H1 (cell line): ENCODE measurements around the gene ARHGEF6. TPM values are rescaled to one million over a fixed set of nuclear protein-coding genes. Genes with fewer than 3 reads are reported as not detected.

Experiments used
- CTCF ChIA-PET: fragments of 300-600 bp; sonication (Branson Sonifier 250); formaldehyde crosslinking; loops from one replicate; lab custom pipeline; 2021; ENCODE audit not compliant: partially characterized antibody; lab: Charles Lee
- POLR2A ChIA-PET: fragments of 300-600 bp; sonication (Branson Sonifier 250); formaldehyde crosslinking; loops from one replicate; lab custom pipeline; 2021; ENCODE audit warnings: inconsistent platforms; ENCODE audit not compliant: partially characterized antibody; lab: Charles Lee
- DNase-seq, 2 experiments: peaks; one replicate each; pipeline versions ENCODE4 v3.0.0 to v3.0.0-alpha.2; 2010 to 2022; ENCODE audit warnings: low spot score in 2 of 2, low read depth in 1 of 2, mixed read lengths in 1 of 2
- FAIRE-seq: peaks from 2 replicates; lab custom pipeline; 2011; peaks lifted over from hg19 to GRCh38; lab: Jason Lieb, UNC
- H2AFZ ChIP-seq: 2 replicates; pipeline ENCODE4 v1.8.1; 2012; ENCODE audit warnings: low read length, inconsistent platforms
- H2AK5ac ChIP-seq: 2 replicates; pipeline ENCODE4 v1.6.1; 2013; ENCODE audit warnings: low read depth, low read length
- H2BK120ac ChIP-seq: replicated peaks from 2 replicates; pipeline ENCODE3; 2013; ENCODE audit warnings: low read depth, low read length, inconsistent platforms
- H2BK12ac ChIP-seq: 2 replicates; pipeline ENCODE4 v1.6.1; 2013; ENCODE audit warnings: low read depth, low read length
- H2BK15ac ChIP-seq: 2 replicates; pipeline ENCODE4 v1.6.1; 2013; ENCODE audit warnings: low read length
- H2BK20ac ChIP-seq: 2 replicates; pipeline ENCODE4 v1.6.1; 2013; ENCODE audit warnings: low read length
- H2BK5ac ChIP-seq: 2 replicates; pipeline ENCODE4 v1.6.1; 2013; ENCODE audit warnings: low read depth, low read length
- H3K14ac ChIP-seq: 2 replicates; pipeline ENCODE4 v1.6.1; 2013; ENCODE audit warnings: inconsistent platforms; ENCODE audit not compliant: insufficient read length
- H3K18ac ChIP-seq: 2 replicates; pipeline ENCODE4 v1.6.1; 2013; ENCODE audit warnings: low read length; ENCODE audit errors: extremely low read depth
- H3K23ac ChIP-seq: 2 replicates; pipeline ENCODE4 v1.6.1; 2013; ENCODE audit warnings: inconsistent platforms; ENCODE audit not compliant: insufficient read length
- H3K23me2 ChIP-seq: 2 replicates; pipeline ENCODE4 v1.6.1; 2013; ENCODE audit warnings: low read depth, low read length
- H3K27ac ChIP-seq: 2 replicates; pipeline ENCODE4 v1.6.1; 2011; ENCODE audit warnings: low read depth, low read length, inconsistent platforms
- H3K27me3 ChIP-seq, 4 experiments: replicated peaks in 1 of 4; 1 replicate in 1 of 4; 2 replicates in 3 of 4; pipeline versions ENCODE4 v1.6.1 to v1.8.1; 2011 to 2013; ENCODE audit warnings: low read length in 3 of 4, mild to moderate bottlenecking in 3 of 4, inconsistent platforms in 2 of 4, mixed read lengths in 2 of 4, moderate library complexity in 1 of 4; ENCODE audit not compliant: control insufficient read depth in 3 of 4, insufficient read depth in 3 of 4; ENCODE audit errors: extremely low read depth in 1 of 4
- H3K36me3 ChIP-seq, 4 experiments: 2 replicates each; pipeline versions ENCODE4 v1.6.1 to v1.8.1; 2011 to 2013; ENCODE audit warnings: mild to moderate bottlenecking in 4 of 4, low read length in 3 of 4, moderate library complexity in 2 of 4, control low read depth in 1 of 4, inconsistent platforms in 1 of 4; ENCODE audit not compliant: insufficient read depth in 4 of 4, control insufficient read depth in 2 of 4
- H3K4ac ChIP-seq: replicated peaks from 2 replicates; pipeline ENCODE3; 2013; ENCODE audit warnings: low read length, low read depth, mixed read lengths, inconsistent platforms; ENCODE audit not compliant: insufficient read length
- H3K4me1 ChIP-seq, 4 experiments: replicated peaks in 1 of 4; 1 replicate in 1 of 4; 2 replicates in 3 of 4; pipeline versions ENCODE4 v1.6.1 to v1.8.1; 2011 to 2013; ENCODE audit warnings: low read length in 3 of 4, inconsistent platforms in 2 of 4, mixed read lengths in 1 of 4; ENCODE audit not compliant: insufficient read depth in 4 of 4, control insufficient read depth in 3 of 4
- H3K4me2 ChIP-seq, 2 experiments: 2 replicates each; pipeline versions ENCODE4 v1.6.1 to v1.8.1; 2011 to 2013; ENCODE audit warnings: low read depth in 2 of 2, low read length in 2 of 2, control low read depth in 1 of 2, inconsistent platforms in 1 of 2, mild to moderate bottlenecking in 1 of 2; ENCODE audit not compliant: insufficient read depth in 1 of 2
- H3K4me3 ChIP-seq, 4 experiments: fragments of 200-600, 300-600 bp in 1 of 4; sonication (generic), shearing (Covaris generic), sonication (Bioruptor Twin) in 1 of 4; 2 replicates each; pipeline versions ENCODE4 v1.5.1 to v1.8.1; 2011 to 2016; ENCODE audit warnings: low read length in 4 of 4, low read depth in 3 of 4, control low read depth in 2 of 4, inconsistent platforms in 2 of 4, mild to moderate bottlenecking in 2 of 4, mixed read lengths in 1 of 4, moderate library complexity in 1 of 4; ENCODE audit not compliant: insufficient read depth in 2 of 4; ENCODE audit errors: extremely low read depth in 1 of 4
- H3K56ac ChIP-seq: replicated peaks from 2 replicates; pipeline ENCODE3; 2013; ENCODE audit warnings: low read depth, mild to moderate bottlenecking, mixed read lengths, low read length, inconsistent platforms; ENCODE audit not compliant: insufficient read length
- H3K79me1 ChIP-seq: 2 replicates; pipeline ENCODE4 v1.6.1; 2013; ENCODE audit warnings: low read depth, low read length, control low read depth
- H3K79me2 ChIP-seq, 2 experiments: 2 replicates each; pipeline versions ENCODE4 v1.6.1 to v1.8.1; 2012 to 2013; ENCODE audit warnings: low read length in 2 of 2, mild to moderate bottlenecking in 2 of 2, inconsistent platforms in 1 of 2; ENCODE audit not compliant: insufficient read depth in 2 of 2, control insufficient read depth in 1 of 2
- H3K9ac ChIP-seq, 4 experiments: replicated peaks in 1 of 4; 1 replicate in 1 of 4; 2 replicates in 3 of 4; pipeline versions ENCODE4 v1.6.1 to v1.8.1; 2011 to 2013; ENCODE audit warnings: low read depth in 3 of 4, low read length in 3 of 4, control low read depth in 2 of 4, mild to moderate bottlenecking in 2 of 4, moderate library complexity in 2 of 4, inconsistent platforms in 1 of 4; ENCODE audit errors: extremely low read depth in 1 of 4
- H3K9me3 ChIP-seq, 2 experiments: 2 replicates each; pipeline versions ENCODE4 v1.6.1 to v1.8.1; 2012 to 2013; ENCODE audit warnings: mild to moderate bottlenecking in 2 of 2, moderate library complexity in 2 of 2, control low read depth in 1 of 2, inconsistent platforms in 1 of 2, low read depth in 1 of 2, low read length in 1 of 2, mixed read lengths in 1 of 2; ENCODE audit not compliant: insufficient read depth in 2 of 2
- H4K20me1 ChIP-seq, 2 experiments: replicated peaks in 1 of 2; 2 replicates each; pipeline versions ENCODE3 to v1.8.1; 2011 to 2013; ENCODE audit warnings: inconsistent platforms in 2 of 2, low read length in 2 of 2, mild to moderate bottlenecking in 1 of 2; ENCODE audit not compliant: insufficient read depth in 2 of 2, control insufficient read depth in 1 of 2
- H4K5ac ChIP-seq: 2 replicates; pipeline ENCODE4 v1.6.1; 2013; ENCODE audit warnings: low read length, low read depth, mixed read lengths, inconsistent platforms; ENCODE audit not compliant: insufficient read length
- H4K8ac ChIP-seq: 2 replicates; pipeline ENCODE4 v1.8.0; 2013; ENCODE audit warnings: mild to moderate bottlenecking, moderate library complexity, low read length, inconsistent platforms; ENCODE audit not compliant: insufficient read depth; ENCODE audit errors: extremely low read depth
- H4K91ac ChIP-seq: replicated peaks from 2 replicates; pipeline ENCODE3; 2013; ENCODE audit warnings: low read length, mixed read lengths, inconsistent platforms; ENCODE audit not compliant: insufficient read length
- CEBPB ChIP-seq: IDR thresholded peaks from 2 replicates; pipeline ENCODE4 v1.6.1; 2012; ENCODE audit warnings: low read depth, low read length
- RAD21 ChIP-seq, 2 experiments: IDR thresholded peaks in 1 of 2; conservative IDR thresholded peaks in 1 of 2; 2 replicates each; pipeline ENCODE4 v1.6.1; 2011; ENCODE audit warnings: low read depth in 2 of 2, low read length in 2 of 2, improper control_type of control experiment in 1 of 2, inconsistent platforms in 1 of 2, mild to moderate bottlenecking in 1 of 2, moderate library complexity in 1 of 2
- SIX5 ChIP-seq: IDR thresholded peaks from 2 replicates; pipeline ENCODE4 v1.6.1; 2011; ENCODE audit warnings: mild to moderate bottlenecking, low read depth, low read length
- SRF ChIP-seq: IDR thresholded peaks from 2 replicates; pipeline ENCODE4 v1.6.1; 2011; ENCODE audit warnings: mild to moderate bottlenecking, low read depth, low read length, moderate library complexity
- WGBS, 2 experiments: shearing (Covaris generic) in 1 of 2; methylation state at CpG; one replicate each; pipeline versions ENCODE4 v1.1.6 to v1.1.7; 2013 to 2015; ENCODE audit warnings: low lambda C conversion rate in 2 of 2, mixed read lengths in 2 of 2, inconsistent platforms in 1 of 2, low coverage in 1 of 2, missing lambda C conversion rate in 1 of 2; ENCODE audit not compliant: insufficient replicate concordance in 2 of 2, insufficient coverage in 1 of 2, insufficient read length in 1 of 2; ENCODE audit errors: extremely low coverage in 1 of 2, missing lambda C conversion rate in 1 of 2; 5-methylcytosine and 5-hydroxymethylcytosine counted together
- polyA plus RNA-seq, 7 experiments: library from polyadenylated mRNA; depleted of rRNA in 3 of 7; stranded (reverse) in 5 of 7; unstranded in 2 of 7; fragments of >200 nt in 5 of 7; fragments of 200-250 nt in 2 of 7; gene quantifications; 1 replicate in 5 of 7; 2 replicates in 1 of 7; 4 replicates in 1 of 7; pipeline versions ENCODE4 v1.2.1 to v1.2.3, GENCODE V29; 2011 to 2013; ENCODE audit warnings: missing spikeins in 2 of 7, mixed read lengths in 2 of 7
- total RNA-seq: library from RNA; stranded (reverse); fragmentation: NEBNext Ultra II Directional; extraction: Animal tissue kit (Norgen Biotek cat#: 25700); gene quantifications from 2 replicates; pipeline ENCODE4 v1.2.1, GENCODE V29; 2021

The ARHGEF6 gene
- total and polyA plus RNA-seq, 2 of the 8 experiments (the other 6 are each of a cell fraction or from before 2014, with no cell fraction given) = 3.6 to 3.7 TPM

- no peak for DNase-seq
- FAIRE-seq = no peak
These were observed 153.3 kb downstream of the ARHGEF6 start for GRCh38 chrX:136627409-136627808.

More at GRCh38 chrX:136627409-136627808, 153.3 kb downstream of the ARHGEF6 start:
- H2AK5ac ChIP-seq = no peak overlapping the region
- H3K14ac ChIP-seq = no peak overlapping the region
- H3K56ac ChIP-seq = no peak overlapping the region
- H3K18ac ChIP-seq = no peak overlapping the region
- no peak overlapping the region for H2AFZ ChIP-seq
- no peaks in the 10 kb centered on the region for H3K36me3 ChIP-seq
- no peaks in the 10 kb centered on the region for H3K23me2 ChIP-seq
- no peaks in the 10 kb centered on the region for H3K79me2 ChIP-seq
- no peak overlapping the region for H3K4ac ChIP-seq
- WGBS, 2 experiments = 100% methylated on average over 2 of the region's 4 CpGs; no CpG with 5 or more reads in 1 of the 2 experiments
- ChIA-PET CTCF (interaction anchor here (0.9 to 1.9 kb wide), 4 partner anchors 8 to 298 kb away, joined by 3 to 4 read pairs (median 3); no protein-coding TSS in a partner anchor), POLR2A (no interaction called here)
- H3K4me2 ChIP-seq = no peak overlapping the region
- H3K23ac ChIP-seq = no peak overlapping the region
- H3K27me3 ChIP-seq = no peaks in the 10 kb centered on the region
- TF ChIP-seq SRF (no peak), CEBPB (no peak), SIX5 (no peak), RAD21 (IDR thresholded peaks at IDR 0.05 in 1 of 2, conservative IDR thresholded peaks at IDR 0.05 in 1 of 2; ENCODE audit: low read depth in 2 of 2, low read length in 2 of 2) (no peak)
- H3K9me3 ChIP-seq = no peaks in the 10 kb centered on the region
- H3K9ac ChIP-seq = no peak overlapping the region
- no peaks in the 10 kb centered on the region for H3K79me1 ChIP-seq
- no peak overlapping the region for H3K4me3 ChIP-seq
- no peak overlapping the region for H4K5ac ChIP-seq
- no peaks in the 10 kb centered on the region for H3K4me1 ChIP-seq
- no peak overlapping the region for H4K91ac ChIP-seq
- no peak overlapping the region for H2BK12ac ChIP-seq
- H4K8ac ChIP-seq = no peak overlapping the region
- H2BK20ac ChIP-seq = no peak overlapping the region
- H2BK15ac ChIP-seq = no peak overlapping the region
- H3K27ac ChIP-seq = no peak overlapping the region
- no peak overlapping the region for H2BK5ac ChIP-seq
- no peak overlapping the region for H2BK120ac ChIP-seq
- H4K20me1 ChIP-seq = no peaks in the 10 kb centered on the region
